HepG2 (cell line): ENCODE data around the gene UCKL1. TPM values are rescaled to one million over a fixed set of nuclear protein-coding genes. Genes with fewer than 3 reads are reported as not detected.
A peak's percentile ranks its signal among the peaks of the same experiment; 100 is the strongest.

Experiments used
- AGO1 ChIP-seq: fragments of 200-400 bp; formaldehyde crosslinking; IDR thresholded peaks from 2 replicates; pipeline ENCODE4 v1.6.1; 2017; ENCODE audit warnings: mild to moderate bottlenecking, low read depth, low read length, moderate library complexity; ENCODE audit not compliant: poor library complexity, severe bottlenecking
- ARID2 ChIP-seq: sonication (generic); formaldehyde crosslinking; IDR thresholded peaks from 2 replicates; pipeline ENCODE4 v1.8.1; 2022; ENCODE audit warnings: mild to moderate bottlenecking, missing genetic modification reagents, borderline replicate concordance
- ARNT2 ChIP-seq: sonication (generic); formaldehyde crosslinking; IDR thresholded peaks from 2 replicates; pipeline ENCODE4 v1.8.0; 2022; ENCODE audit warnings: mild to moderate bottlenecking, low read depth, missing genetic modification reagents, moderate library complexity
- CCDC6 ChIP-seq: sonication (generic); formaldehyde crosslinking; IDR thresholded peaks from 2 replicates; pipeline ENCODE4 v1.8.1; 2022; ENCODE audit warnings: mild to moderate bottlenecking, missing genetic modification reagents, moderate library complexity
- FOXM1 ChIP-seq: sonication (generic); formaldehyde crosslinking; IDR thresholded peaks from 2 replicates; pipeline ENCODE4 v1.5.0; 2020; ENCODE audit warnings: missing genetic modification reagents
- KDM1A ChIP-seq: IDR thresholded peaks from 2 replicates; pipeline ENCODE4 v1.6.1; 2016; ENCODE audit warnings: missing compliant biosample characterization
- MED1 ChIP-seq: sonication (generic); formaldehyde crosslinking; IDR thresholded peaks from 2 replicates; pipeline ENCODE4 v1.4.0; 2020; ENCODE audit warnings: missing genetic modification reagents
- MIER2 ChIP-seq: IDR thresholded peaks from 2 replicates; pipeline ENCODE4 v1.6.1; 2016; ENCODE audit warnings: missing biosample characterization, missing genetic modification reagents
- PHB2 ChIP-seq: fragments of 450-650 bp; IDR thresholded peaks from 2 replicates; pipeline ENCODE4 v1.6.1; 2018; ENCODE audit not compliant: partially characterized antibody
- PTBP1 ChIP-seq: fragments of 200-400 bp; formaldehyde crosslinking; IDR thresholded peaks from 2 replicates; pipeline ENCODE4 v1.6.1; 2018; ENCODE audit warnings: low read length, low read depth; ENCODE audit not compliant: poor library complexity, severe bottlenecking
- SOX5 ChIP-seq: IDR thresholded peaks from 2 replicates; pipeline ENCODE4 v1.6.1; 2016; ENCODE audit warnings: borderline replicate concordance
- ZIK1 ChIP-seq: sonication (generic); formaldehyde crosslinking; IDR thresholded peaks from 2 replicates; pipeline ENCODE4 v1.5.0; 2020; ENCODE audit warnings: mild to moderate bottlenecking, low read depth, missing genetic modification reagents, borderline replicate concordance
- ZNF317 ChIP-seq: sonication (generic); formaldehyde crosslinking; IDR thresholded peaks from 2 replicates; pipeline ENCODE4 v1.5.0; 2020; ENCODE audit warnings: mild to moderate bottlenecking, missing genetic modification reagents
- ZNF790 ChIP-seq: sonication (generic); formaldehyde crosslinking; IDR thresholded peaks from 2 replicates; pipeline ENCODE4 v1.8.0; 2022; ENCODE audit warnings: missing genetic modification reagents, mild to moderate bottlenecking, borderline replicate concordance
- polyA plus RNA-seq, 8 experiments: library from polyadenylated mRNA; depleted of rRNA in 3 of 8; stranded (reverse) in 7 of 8; unstranded in 1 of 8; fragments of >200 nt; fragmentation: Illumina TruSeq in 4 of 8; extraction: Trizol in 4 of 8; gene quantifications; 2 replicates each; pipeline versions ENCODE4 v1.2.1 to v1.2.3, GENCODE V29; 2011 to 2016; ENCODE audit warnings: low read depth in 4 of 8, missing spikeins in 1 of 8, mixed read lengths in 1 of 8; ENCODE audit not compliant: insufficient read depth in 1 of 8
- total RNA-seq, 5 experiments: library from RNA; depleted of rRNA; stranded (reverse); fragments of >200 nt; fragmentation: Illumina TruSeq; extraction: Trizol; gene quantifications; 2 replicates each; pipeline ENCODE4 v1.2.3, GENCODE V29; 2016; ENCODE audit warnings: low read depth in 1 of 5
- TF ChIP-seq, protein P1 (sequence below): sonication (generic); formaldehyde crosslinking; IDR thresholded peaks from 2 replicates; pipeline ENCODE4 v1.8.1; 2022; ENCODE audit warnings: low read depth, mild to moderate bottlenecking, missing genetic modification reagents
- TF ChIP-seq, protein P2 (sequence below): sonication (generic); formaldehyde crosslinking; IDR thresholded peaks from 2 replicates; pipeline ENCODE4 v1.4.0; 2020; ENCODE audit warnings: mild to moderate bottlenecking, missing genetic modification reagents, borderline replicate concordance
- TF ChIP-seq, protein P3 (sequence below): sonication (generic); formaldehyde crosslinking; IDR thresholded peaks from 2 replicates; pipeline ENCODE4 v1.4.0; 2020; ENCODE audit warnings: missing genetic modification reagents, borderline replicate concordance

Gene UCKL1
- total and polyA plus RNA-seq, 2 of the 13 experiments (the other 11 are each of a cell fraction or from before 2014, with no cell fraction given), result 50.2 to 126 TPM

DNA sequence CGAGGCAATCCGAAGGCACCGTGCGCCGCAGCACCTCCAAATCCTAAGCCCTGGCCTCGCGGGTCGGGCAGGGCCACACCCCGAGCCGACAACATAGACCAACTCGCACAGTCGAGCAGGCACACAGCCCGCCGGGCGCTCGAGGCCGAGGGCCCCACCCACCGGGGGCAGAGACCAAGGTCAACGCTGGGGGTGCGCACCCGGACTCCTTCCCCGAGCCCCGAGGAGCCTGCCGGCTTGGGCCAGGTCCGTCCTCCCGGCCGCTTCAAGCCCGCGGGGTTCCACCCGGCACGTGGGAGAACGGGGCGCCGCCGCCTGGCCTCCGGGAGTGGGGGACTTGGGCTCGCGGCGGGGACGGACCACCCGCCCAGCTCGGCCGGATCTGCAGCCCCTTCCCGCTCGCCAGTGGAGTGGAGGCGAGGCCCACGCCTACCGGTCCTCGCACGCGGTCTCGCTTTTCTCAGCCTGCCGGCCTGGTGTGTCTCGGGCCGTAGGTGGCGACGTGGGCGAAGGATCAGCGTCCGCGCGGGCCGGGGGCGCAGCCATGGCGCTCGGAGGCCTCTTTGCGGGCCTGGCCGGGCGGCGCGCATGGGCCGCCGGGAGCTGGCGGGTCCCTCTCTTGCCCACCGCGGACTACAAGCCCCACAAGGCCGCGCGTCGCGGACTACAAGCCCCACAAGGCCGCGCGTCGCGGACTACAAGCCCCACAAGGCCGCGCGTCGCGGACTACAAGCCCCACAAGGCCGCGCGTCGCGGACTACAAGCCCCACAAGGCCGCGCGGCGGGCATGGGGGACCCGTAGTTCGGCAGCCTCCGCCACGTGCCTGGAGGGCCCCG is at the start of gene UCKL1 (continued):
- peak; percentile 95 for TF ChIP-seq MED1 (CRISPR knock-in tag)
- TF ChIP-seq AGO1, result peak; percentile 99
- TF ChIP-seq, protein P1, sequence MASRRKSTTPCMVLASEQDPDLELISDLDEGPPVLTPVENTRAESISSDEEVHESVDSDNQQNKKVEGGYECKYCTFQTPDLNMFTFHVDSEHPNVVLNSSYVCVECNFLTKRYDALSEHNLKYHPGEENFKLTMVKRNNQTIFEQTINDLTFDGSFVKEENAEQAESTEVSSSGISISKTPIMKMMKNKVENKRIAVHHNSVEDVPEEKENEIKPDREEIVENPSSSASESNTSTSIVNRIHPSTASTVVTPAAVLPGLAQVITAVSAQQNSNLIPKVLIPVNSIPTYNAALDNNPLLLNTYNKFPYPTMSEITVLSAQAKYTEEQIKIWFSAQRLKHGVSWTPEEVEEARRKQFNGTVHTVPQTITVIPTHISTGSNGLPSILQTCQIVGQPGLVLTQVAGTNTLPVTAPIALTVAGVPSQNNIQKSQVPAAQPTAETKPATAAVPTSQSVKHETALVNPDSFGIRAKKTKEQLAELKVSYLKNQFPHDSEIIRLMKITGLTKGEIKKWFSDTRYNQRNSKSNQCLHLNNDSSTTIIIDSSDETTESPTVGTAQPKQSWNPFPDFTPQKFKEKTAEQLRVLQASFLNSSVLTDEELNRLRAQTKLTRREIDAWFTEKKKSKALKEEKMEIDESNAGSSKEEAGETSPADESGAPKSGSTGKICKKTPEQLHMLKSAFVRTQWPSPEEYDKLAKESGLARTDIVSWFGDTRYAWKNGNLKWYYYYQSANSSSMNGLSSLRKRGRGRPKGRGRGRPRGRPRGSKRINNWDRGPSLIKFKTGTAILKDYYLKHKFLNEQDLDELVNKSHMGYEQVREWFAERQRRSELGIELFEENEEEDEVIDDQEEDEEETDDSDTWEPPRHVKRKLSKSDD (CRISPR knock-in tag), result peak; percentile 74; the same call in 1 of the 2 replicates
- TF ChIP-seq ARNT2, result peak; percentile 99
- TF ChIP-seq, protein P2, sequence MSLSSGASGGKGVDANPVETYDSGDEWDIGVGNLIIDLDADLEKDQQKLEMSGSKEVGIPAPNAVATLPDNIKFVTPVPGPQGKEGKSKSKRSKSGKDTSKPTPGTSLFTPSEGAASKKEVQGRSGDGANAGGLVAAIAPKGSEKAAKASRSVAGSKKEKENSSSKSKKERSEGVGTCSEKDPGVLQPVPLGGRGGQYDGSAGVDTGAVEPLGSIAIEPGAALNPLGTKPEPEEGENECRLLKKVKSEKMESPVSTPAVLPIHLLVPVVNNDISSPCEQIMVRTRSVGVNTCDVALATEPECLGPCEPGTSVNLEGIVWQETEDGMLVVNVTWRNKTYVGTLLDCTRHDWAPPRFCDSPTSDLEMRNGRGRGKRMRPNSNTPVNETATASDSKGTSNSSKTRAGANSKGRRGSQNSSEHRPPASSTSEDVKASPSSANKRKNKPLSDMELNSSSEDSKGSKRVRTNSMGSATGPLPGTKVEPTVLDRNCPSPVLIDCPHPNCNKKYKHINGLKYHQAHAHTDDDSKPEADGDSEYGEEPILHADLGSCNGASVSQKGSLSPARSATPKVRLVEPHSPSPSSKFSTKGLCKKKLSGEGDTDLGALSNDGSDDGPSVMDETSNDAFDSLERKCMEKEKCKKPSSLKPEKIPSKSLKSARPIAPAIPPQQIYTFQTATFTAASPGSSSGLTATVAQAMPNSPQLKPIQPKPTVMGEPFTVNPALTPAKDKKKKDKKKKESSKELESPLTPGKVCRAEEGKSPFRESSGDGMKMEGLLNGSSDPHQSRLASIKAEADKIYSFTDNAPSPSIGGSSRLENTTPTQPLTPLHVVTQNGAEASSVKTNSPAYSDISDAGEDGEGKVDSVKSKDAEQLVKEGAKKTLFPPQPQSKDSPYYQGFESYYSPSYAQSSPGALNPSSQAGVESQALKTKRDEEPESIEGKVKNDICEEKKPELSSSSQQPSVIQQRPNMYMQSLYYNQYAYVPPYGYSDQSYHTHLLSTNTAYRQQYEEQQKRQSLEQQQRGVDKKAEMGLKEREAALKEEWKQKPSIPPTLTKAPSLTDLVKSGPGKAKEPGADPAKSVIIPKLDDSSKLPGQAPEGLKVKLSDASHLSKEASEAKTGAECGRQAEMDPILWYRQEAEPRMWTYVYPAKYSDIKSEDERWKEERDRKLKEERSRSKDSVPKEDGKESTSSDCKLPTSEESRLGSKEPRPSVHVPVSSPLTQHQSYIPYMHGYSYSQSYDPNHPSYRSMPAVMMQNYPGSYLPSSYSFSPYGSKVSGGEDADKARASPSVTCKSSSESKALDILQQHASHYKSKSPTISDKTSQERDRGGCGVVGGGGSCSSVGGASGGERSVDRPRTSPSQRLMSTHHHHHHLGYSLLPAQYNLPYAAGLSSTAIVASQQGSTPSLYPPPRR, result peak; percentile 87
- TF ChIP-seq ARID2 (CRISPR knock-in tag), result peak; percentile 89; the same call in 1 of the 2 replicates
- TF ChIP-seq SOX5 (CRISPR knock-in tag), result peak; percentile 62
- TF ChIP-seq ZIK1 (CRISPR knock-in tag), result peak; percentile 98
- no peak for TF ChIP-seq PTBP1
- TF ChIP-seq PHB2, result no peak
- TF ChIP-seq FOXM1 (CRISPR knock-in tag), result peak; percentile 75; the same call in 1 of the 2 replicates
- TF ChIP-seq, protein P3, sequence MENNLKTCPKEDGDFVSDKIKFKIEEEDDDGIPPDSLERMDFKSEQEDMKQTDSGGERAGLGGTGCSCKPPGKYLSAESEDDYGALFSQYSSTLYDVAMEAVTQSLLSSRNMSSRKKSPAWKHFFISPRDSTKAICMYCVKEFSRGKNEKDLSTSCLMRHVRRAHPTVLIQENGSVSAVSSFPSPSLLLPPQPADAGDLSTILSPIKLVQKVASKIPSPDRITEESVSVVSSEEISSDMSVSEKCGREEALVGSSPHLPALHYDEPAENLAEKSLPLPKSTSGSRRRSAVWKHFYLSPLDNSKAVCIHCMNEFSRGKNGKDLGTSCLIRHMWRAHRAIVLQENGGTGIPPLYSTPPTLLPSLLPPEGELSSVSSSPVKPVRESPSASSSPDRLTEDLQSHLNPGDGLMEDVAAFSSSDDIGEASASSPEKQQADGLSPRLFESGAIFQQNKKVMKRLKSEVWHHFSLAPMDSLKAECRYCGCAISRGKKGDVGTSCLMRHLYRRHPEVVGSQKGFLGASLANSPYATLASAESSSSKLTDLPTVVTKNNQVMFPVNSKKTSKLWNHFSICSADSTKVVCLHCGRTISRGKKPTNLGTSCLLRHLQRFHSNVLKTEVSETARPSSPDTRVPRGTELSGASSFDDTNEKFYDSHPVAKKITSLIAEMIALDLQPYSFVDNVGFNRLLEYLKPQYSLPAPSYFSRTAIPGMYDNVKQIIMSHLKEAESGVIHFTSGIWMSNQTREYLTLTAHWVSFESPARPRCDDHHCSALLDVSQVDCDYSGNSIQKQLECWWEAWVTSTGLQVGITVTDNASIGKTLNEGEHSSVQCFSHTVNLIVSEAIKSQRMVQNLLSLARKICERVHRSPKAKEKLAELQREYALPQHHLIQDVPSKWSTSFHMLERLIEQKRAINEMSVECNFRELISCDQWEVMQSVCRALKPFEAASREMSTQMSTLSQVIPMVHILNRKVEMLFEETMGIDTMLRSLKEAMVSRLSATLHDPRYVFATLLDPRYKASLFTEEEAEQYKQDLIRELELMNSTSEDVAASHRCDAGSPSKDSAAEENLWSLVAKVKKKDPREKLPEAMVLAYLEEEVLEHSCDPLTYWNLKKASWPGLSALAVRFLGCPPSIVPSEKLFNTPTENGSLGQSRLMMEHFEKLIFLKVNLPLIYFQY (CRISPR knock-in tag), result peak; percentile 91
- TF ChIP-seq ZNF790 (CRISPR knock-in tag), result peak; percentile 97
- TF ChIP-seq MIER2 (CRISPR knock-in tag), result peak; percentile 79; the same call in 1 of the 2 replicates
- TF ChIP-seq KDM1A (CRISPR knock-in tag), result no peak
- peak; percentile 79; the same call in 1 of the 2 replicates for TF ChIP-seq ZNF317 (CRISPR knock-in tag)
- TF ChIP-seq CCDC6 (CRISPR knock-in tag), result peak; percentile 97
